Measurements from ENCODE around the gene HNRNPAB. TPM values are rescaled to one million over a fixed set of nuclear protein-coding genes. Genes with fewer than 3 reads are reported as not detected.

HNRNPAB gene
- total RNA-seq, 1 donor from 2014 or later: 199 TPM

- Mint-ChIP-seq H3K9me3 (ENCODE audit: unreplicated experiment) (peaks cover 2% of the 10 kb centered on the region), H3K27me3 (ENCODE audit: low read depth, unreplicated experiment) (no peaks in the 10 kb centered on the region), H3K4me3 (ENCODE audit: unreplicated experiment) (no peak overlapping the region), H3K27ac (ENCODE audit: unreplicated experiment) (no peak overlapping the region), H3K36me3 (ENCODE audit: low read depth, unreplicated experiment) (peaks cover 37% of the 10 kb centered on the region), H3K4me1 (ENCODE audit: low read depth, unreplicated experiment) (peaks cover 4% of the 10 kb centered on the region)
- Histone ChIP-seq H3K4me1 (ENCODE audit: insufficient read depth, low read length) (no peaks in the 10 kb centered on the region), H3K79me2 (ENCODE audit: insufficient read depth, low read length) (peaks cover 60% of the 10 kb centered on the region), H2AFZ (ENCODE audit: low read depth, low read length) (no peak overlapping the region), H3K4me3 (ENCODE audit: insufficient read depth, low read depth, low read length) (no peak overlapping the region), H3K9me3 (ENCODE audit: insufficient read depth, low read depth, low read length) (no peaks in the 10 kb centered on the region), H3K9ac (ENCODE audit: low read length) (no peak overlapping the region), H4K20me1 (ENCODE audit: insufficient read depth, low read length) (peaks cover 85% of the 10 kb centered on the region), H3K4me2 (ENCODE audit: low read length) (no peak overlapping the region), H3K27me3 (ENCODE audit: insufficient read depth, low read length) (no peaks in the 10 kb centered on the region), H3K36me3 (ENCODE audit: insufficient read depth, low read length) (peaks cover 76% of the 10 kb centered on the region), H3K27ac (ENCODE audit: low read depth, low read length) (no peak overlapping the region)
- FAIRE-seq (no peak), DNase-seq (ENCODE audit: low read depth) (no peak)
- TF ChIP-seq EZH2 (IDR thresholded peaks at IDR 0.05; ENCODE audit: insufficient read depth, low read length): no peak
- TF ChIP-seq CTCF (IDR thresholded peaks at IDR 0.05; ENCODE audit: insufficient read depth, low read depth, low read length): no peak
Measured at GRCh38 chr5:178213003-178213461, 8.7 kb downstream of the HNRNPAB start.

GRCh38 chr5:178213748-178214151, 9.4 kb downstream of the HNRNPAB start:
- Histone ChIP-seq H3K4me3 (ENCODE audit: insufficient read depth, low read depth, low read length) (no peak overlapping the region), H4K20me1 (ENCODE audit: insufficient read depth, low read length) (peaks cover 78% of the 10 kb centered on the region), H3K4me2 (ENCODE audit: low read length) (no peak overlapping the region), H3K79me2 (ENCODE audit: insufficient read depth, low read length) (peaks cover 53% of the 10 kb centered on the region), H3K9me3 (ENCODE audit: insufficient read depth, low read depth, low read length) (no peaks in the 10 kb centered on the region), H2AFZ (ENCODE audit: low read depth, low read length) (no peak overlapping the region), H3K4me1 (ENCODE audit: insufficient read depth, low read length) (no peaks in the 10 kb centered on the region), H3K36me3 (ENCODE audit: insufficient read depth, low read length) (peaks cover 77% of the 10 kb centered on the region), H3K9ac (ENCODE audit: low read length) (no peak overlapping the region), H3K27me3 (ENCODE audit: insufficient read depth, low read length) (no peaks in the 10 kb centered on the region), H3K27ac (ENCODE audit: low read depth, low read length) (no peak overlapping the region)
- Mint-ChIP-seq H3K36me3 (ENCODE audit: low read depth, unreplicated experiment) (peaks cover 33% of the 10 kb centered on the region), H3K4me3 (ENCODE audit: unreplicated experiment) (no peak overlapping the region), H3K27ac (ENCODE audit: unreplicated experiment) (no peak overlapping the region), H3K9me3 (ENCODE audit: unreplicated experiment) (peaks cover 5% of the 10 kb centered on the region), H3K27me3 (ENCODE audit: low read depth, unreplicated experiment) (no peaks in the 10 kb centered on the region), H3K4me1 (ENCODE audit: low read depth, unreplicated experiment) (peaks cover 2% of the 10 kb centered on the region)
- no peak for FAIRE-seq
- TF ChIP-seq EZH2 (IDR thresholded peaks at IDR 0.05; ENCODE audit: insufficient read depth, low read length): no peak
- TF ChIP-seq CTCF (IDR thresholded peaks at IDR 0.05; ENCODE audit: insufficient read depth, low read depth, low read length): no peak
- no peak for DNase-seq (ENCODE audit: low read depth)

- no peak for TF ChIP-seq EZH2 (IDR thresholded peaks at IDR 0.05; ENCODE audit: insufficient read depth, low read length)
- TF ChIP-seq CTCF (IDR thresholded peaks at IDR 0.05; ENCODE audit: insufficient read depth, low read depth, low read length): no peak
- no peak overlapping the region for H3K9ac ChIP-seq (ENCODE audit: low read length)
- H4K20me1 ChIP-seq (ENCODE audit: insufficient read depth, low read length): peaks cover 72% of the 10 kb centered on the region
- H3K79me2 ChIP-seq (ENCODE audit: insufficient read depth, low read length): peaks cover 48% of the 10 kb centered on the region
- Mint-ChIP-seq H3K27me3 (ENCODE audit: low read depth, unreplicated experiment) (no peaks in the 10 kb centered on the region), H3K4me1 (ENCODE audit: low read depth, unreplicated experiment) (peaks cover 2% of the 10 kb centered on the region), H3K36me3 (ENCODE audit: low read depth, unreplicated experiment) (peaks cover 27% of the 10 kb centered on the region), H3K9me3 (ENCODE audit: unreplicated experiment) (peaks cover 5% of the 10 kb centered on the region), H3K27ac (ENCODE audit: unreplicated experiment) (no peak overlapping the region), H3K4me3 (ENCODE audit: unreplicated experiment) (no peak overlapping the region)
- no peaks in the 10 kb centered on the region for H3K4me1 ChIP-seq (ENCODE audit: insufficient read depth, low read length)
- no peak overlapping the region for H3K4me2 ChIP-seq (ENCODE audit: low read length)
- DNase-seq (ENCODE audit: low read depth): no peak
- H3K36me3 ChIP-seq (ENCODE audit: insufficient read depth, low read length): peaks cover 74% of the 10 kb centered on the region
- no peak overlapping the region for H2AFZ ChIP-seq (ENCODE audit: low read depth, low read length)
- H3K9me3 ChIP-seq (ENCODE audit: insufficient read depth, low read depth, low read length): no peaks in the 10 kb centered on the region
- no peak for FAIRE-seq
- H3K27me3 ChIP-seq (ENCODE audit: insufficient read depth, low read length): no peaks in the 10 kb centered on the region
- H3K4me3 ChIP-seq (ENCODE audit: insufficient read depth, low read depth, low read length): no peak overlapping the region
- H3K27ac ChIP-seq (ENCODE audit: low read depth, low read length): no peak overlapping the region
Measured at GRCh38 chr5:178214160-178214803, 9.9 kb downstream of the HNRNPAB start.
